Stimulated activated CD8-positive, alpha-beta memory T cell treated with anti-CD3 and anti-CD28 coated beads, Interleukin-12 subunit alpha, Interleukin-12 subunit beta, amount 100 ng/mL, for 24 hours (primary cell): Measurements from ENCODE around the gene DAAM1.
A peak's percentile ranks its signal among the peaks of the same experiment; 100 is the strongest.

Experiments used
- DNase-seq: peaks from one replicate; pipeline ENCODE4 v3.0.0-alpha.2; 2020; ENCODE audit errors: extremely low read depth

The DAAM1 gene

GRCh38 chr14:59187802-59188460 lies 536 bp upstream of the DAAM1 start:
- DNase-seq: peak; percentile 3

GRCh38 chr14:59189091-59189785 lies 771 bp downstream of the DAAM1 start:
- DNase-seq: no peak

DNA sequence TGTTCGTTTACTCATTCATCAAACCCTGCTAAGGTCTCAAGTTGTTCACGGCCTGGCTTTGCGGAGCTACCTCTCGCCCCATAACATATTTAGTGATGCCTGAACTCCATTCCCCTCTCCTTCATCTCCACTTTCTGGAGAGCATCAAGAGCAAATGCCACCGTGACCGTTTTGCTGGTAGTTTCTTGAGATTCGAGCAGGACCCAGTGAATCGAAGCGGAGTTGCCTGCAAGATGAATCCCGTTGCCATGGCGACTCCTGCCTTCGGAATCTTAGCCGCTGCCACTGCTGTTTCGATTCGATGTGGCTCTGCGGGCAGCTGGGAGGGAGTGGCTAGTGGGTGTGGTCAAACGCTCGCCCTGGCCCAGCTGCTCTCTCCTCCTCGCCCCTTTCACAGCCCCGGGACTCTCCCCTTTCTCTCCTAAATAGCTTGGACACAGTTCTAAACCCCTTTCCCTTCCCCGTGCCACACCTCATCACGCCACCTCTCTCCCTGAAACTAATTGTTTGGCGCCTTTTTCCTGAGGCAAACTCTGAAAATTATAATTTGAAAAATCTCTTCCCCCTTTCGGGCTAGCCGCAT lies 1.4 kb downstream of the DAAM1 start:
- DNase-seq: peak; percentile 40

- no peak for DNase-seq
Observed at GRCh38 chr14:59190372-59190771, 1.9 kb downstream of the DAAM1 start.

DNA sequence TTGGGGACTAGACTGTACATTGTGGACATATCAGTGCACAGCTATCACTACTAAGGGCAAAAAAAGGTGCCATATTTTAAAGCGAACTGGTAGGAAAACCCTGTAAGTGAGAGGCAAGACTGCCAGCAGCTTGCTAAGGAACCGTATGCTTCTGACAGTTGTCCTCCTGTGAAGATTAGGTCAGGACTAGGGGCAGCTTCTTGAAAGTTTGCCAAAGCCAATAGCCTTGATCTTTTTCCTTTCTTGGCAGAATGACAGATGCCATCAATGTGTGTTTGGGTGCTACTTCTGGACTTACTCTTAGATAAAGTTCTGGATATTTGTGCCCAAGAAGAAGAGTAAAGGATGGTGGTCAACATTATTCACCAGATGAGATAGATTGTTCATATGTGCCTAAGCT lies 7.4 kb downstream of the DAAM1 start:
- DNase-seq: no peak

DNA sequence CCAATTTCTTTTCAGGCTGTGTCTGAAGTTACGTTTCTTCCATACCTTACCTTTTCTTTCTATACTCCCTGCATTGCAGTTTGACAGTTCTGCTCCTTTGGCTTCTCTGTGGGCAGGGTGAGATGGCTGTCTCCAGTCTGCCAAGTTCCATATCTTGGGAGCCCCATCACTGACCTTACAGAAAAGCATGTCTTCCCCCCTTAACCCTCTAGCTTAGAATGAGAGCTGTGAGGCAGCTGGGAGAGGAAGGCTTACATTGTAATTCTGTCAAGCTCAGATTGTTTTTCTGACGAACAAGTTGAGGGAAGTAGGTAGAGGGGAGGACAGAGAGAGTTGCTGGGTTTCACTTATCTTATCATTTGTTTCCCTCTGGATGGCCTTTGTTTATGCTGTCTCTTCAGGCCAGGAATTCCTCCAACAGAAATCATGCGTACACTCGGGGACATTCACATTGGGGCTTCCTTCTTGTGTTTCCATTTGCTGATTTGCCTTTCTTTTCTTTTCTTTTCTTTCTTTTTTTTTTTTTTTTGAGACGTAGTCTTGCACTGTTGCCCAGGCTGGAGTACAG lies 9.3 kb downstream of the DAAM1 start:
- DNase-seq: no peak

DNA sequence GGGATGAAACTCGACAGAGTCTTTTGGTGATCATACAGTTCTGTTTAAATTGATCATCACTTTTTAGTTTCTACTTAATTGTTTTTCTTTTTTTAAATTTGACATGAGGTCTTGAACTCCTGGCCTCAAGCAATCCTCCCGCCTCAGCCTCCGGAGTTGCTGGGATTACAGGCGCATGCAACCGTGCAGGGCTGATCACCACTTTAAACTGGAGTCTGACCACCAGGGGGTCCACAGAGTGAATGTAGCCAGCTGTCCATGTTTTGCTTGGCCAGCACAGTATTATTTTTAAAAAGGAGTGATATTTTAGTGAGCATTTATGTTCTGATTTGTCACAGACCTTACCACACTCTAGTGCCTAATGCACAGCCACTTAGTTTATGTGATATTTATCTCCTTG lies 10.7 kb downstream of the DAAM1 start:
- DNase-seq: no peak

DNA sequence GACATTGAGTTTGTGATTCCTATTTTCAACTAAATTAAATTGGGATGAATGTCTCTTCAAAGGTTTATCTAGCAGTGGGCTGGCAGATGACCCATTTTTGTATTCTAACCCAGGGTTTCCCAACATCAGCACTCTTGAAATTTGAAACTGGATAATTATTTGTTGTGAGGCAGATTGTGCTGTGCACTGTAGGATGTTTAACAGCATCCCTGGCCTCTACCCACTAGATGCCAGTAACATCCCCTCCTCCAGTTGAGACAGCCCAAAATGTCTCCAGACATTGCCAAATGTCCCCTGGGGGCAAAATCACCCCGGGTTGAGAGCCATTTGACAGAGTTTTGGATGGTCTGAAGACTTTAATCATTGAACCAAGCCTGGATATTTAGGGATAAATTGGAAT lies 11.1 kb downstream of the DAAM1 start:
- no peak for DNase-seq

DNA sequence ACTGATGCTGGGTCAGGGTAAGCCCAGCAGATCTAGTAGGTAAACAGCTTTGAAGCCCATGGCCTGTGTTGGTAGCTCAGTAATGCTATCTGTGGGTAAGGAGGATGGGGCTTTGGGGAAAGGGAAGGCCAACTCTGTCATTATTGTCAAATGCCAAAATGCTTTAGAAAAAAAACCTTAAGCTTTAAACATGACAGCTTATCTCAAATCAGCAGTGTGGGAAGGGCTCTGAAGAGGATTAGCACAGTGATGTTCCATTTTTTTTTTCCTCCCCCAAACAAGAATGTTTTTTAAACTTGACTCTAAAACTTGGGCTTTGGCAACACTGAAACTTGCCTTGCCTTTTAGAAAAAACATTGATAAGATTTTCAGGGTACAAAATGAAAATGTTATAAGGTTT lies 11.7 kb downstream of the DAAM1 start:
- DNase-seq: no peak

GRCh38 chr14:59202031-59202430 lies 13.6 kb downstream of the DAAM1 start:
- no peak for DNase-seq

DNA sequence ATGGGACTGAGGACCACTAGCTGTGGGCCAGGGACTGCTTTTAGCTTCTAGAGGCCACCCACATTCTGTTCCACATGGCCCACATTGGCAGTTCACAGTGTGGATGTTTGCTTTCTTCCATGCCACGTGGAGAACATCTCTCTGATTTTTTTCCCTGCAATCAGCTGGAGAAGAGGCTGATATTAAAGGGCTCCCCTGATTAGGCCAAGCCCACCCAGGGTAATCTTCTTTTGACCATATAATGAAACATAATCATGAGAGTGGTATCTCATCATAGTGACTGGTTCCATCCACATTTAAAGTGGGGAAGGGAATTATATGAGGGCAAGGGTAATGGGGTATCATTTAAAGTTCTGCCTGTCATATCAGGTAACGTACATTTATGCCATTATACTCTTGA lies 15.8 kb downstream of the DAAM1 start:
- no peak for DNase-seq

DNA sequence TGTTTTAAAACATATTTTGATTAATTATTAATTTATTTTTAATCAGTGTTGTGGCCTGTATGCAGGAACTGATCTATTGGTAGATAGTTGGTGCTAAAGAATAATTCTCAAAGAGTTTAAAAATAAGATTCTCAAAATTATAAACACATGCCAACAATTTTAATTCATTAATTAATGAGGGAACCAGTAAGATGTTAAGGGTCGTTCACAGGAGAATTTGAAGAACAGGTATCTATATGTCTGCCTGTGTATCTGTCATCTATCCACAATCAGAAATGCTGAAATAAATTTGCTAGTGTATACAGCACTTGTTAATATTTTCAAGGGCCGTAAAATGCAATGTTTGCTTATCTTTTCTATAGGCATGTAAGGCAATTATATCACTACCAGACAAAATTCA lies 18.4 kb downstream of the DAAM1 start:
- no peak for DNase-seq

DNA sequence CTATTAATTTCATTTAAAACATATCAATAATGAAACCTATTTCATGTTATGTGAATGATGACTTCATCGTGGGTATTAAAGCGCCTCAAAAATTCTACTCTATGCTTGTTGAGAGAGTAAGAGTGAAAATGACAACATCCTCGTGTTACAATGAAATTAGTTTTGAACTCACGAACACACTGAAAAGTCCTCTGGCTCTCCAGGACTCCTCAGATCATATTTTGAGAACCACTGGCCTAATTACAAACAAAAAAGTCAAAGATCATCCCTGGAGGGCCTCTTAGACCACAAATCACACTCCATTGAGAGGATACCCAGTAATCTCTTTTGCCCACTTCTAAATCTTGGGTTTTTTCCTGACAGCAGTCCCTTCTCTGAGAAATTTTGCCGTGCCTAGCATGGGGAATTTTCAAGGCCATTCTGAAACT lies 19.1 kb downstream of the DAAM1 start:
- no peak for DNase-seq

DNA sequence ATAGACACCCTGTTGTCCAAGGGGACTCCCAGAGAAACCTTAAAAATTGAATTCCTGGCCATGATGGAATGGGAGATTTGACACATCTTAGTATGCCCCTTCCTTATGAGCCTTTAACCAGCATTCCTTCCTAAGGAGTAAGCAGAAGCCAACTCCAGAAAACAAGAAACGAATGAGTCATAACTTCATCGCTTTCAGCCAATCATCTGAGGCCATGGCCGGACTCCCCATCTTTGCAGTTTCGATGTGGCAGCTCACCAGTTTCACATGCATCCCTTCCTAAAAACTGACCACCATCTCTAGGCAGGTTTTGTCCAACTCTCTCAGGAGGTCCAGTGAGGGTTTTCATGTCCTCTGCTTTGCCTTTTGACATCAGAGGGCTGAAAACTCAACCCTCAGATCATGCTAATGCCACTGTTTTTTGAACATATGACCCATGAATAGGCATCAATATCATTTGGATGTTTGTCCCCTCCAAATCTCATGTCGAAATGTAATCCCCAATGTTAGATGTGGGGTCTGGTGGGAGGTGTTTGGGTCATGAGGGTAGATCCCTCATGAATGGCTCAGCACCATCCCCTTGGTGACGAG lies 19.9 kb downstream of the DAAM1 start:
- DNase-seq: no peak

DNA sequence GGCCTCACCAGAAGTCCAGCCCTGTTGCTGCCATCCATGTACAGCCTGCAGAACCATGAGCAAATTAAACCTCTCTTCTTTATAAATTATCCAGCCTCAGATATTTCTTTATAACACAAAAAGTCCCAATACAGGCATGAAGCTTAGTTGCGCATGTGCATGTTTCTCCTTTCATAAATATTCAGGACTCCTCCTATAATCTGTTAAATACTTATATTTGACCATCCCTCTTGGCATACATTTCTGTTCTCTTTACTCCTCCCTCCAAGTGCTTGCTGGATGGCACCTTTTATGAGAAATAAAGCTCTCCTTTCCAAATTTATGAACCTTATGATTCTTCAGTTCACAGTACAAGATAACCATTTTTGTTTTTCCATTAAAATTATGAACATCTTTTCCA lies 20.5 kb downstream of the DAAM1 start:
- DNase-seq: no peak

DNA sequence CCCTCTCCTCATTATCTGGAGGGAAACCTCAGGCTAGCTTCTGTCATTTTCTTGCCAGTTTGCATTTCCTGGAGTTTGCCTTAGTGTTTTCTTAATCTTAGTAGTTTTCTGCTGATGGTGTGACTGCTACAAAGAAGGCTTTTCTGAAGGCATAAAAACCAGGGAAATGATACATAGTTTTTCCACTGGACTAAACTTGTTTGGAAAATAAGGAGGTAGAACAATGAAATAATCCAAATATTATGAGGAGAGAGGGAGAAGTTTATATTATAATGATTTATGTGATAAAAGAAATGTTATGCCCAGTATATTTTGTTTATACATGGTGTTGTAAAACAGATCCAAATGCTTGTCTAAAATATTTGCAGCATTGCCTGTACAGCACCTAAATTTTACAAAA lies 22.2 kb downstream of the DAAM1 start:
- no peak for DNase-seq

DNA sequence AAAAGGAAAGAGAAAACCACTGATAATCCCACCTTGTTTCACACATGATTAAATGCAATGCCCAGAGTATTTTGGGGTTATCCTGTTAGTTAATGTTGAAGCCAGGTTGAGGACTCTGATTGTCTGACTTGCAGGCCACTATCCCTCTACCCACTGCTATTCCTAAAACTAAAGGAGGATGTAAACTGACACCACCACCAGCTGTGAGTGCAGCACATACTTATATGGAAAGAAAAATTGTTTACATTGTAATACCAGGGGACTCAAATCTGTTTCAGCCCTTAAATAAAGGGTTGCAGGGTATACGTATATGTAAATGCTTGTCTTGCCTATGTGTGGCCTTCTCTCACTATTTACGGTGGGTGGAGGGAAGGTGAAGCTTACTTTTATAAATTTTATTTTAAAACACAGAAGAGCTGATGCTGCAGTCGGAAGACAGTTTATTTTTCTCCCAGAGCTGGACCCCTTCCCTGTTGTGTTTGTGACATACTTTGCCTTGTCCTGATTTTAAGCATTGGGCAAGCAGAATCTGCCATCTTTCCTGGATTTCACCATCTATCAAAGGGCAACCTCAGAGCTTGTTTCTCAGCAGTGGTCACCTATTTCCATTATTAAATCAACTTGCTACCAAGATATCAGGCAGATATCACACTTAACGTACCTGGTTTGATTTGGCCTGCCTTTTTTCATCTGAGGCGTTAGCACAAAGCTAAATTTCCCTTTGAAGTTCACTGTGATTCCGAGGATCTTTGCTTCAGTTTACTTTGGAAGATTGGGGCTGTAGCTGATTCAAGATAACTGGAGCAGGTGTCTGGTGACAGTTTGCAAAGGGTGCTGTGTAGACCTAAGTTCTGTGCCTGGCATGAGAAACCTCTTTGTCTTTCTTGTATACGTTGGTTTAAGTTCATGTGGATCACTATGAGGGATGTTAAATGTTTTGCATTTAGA lies 25.2 kb downstream of the DAAM1 start:
- no peak for DNase-seq

DNA sequence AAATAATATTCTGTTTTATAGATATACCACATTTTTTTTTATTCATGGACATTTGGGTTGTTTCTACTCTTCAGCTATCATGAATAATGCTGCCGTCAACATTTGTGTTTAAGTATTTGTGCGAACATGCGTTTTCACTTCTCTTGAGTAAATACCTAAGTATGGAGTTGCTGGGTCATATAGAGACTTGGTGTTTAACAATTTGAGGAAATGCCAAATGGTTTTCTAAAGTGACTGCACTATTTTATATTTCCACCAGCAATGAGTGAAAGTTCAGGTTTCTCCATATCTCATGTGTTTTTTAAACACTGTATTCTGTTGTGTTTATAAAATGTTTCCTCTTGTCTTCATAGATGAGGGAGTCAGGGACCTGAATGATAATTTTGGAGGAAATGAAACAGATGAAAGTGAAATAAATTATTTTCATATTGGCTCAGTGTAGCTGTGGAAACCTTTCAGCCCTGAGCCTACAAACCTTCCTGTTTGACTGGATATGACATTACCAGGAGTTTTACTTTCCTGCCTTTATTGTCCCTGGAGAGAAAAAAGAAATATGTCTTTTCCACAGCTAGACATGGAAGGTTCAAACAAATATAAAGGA lies 26.3 kb downstream of the DAAM1 start:
- DNase-seq: no peak

GRCh38 chr14:59215322-59215721 lies 26.9 kb downstream of the DAAM1 start:
- no peak for DNase-seq

DNA sequence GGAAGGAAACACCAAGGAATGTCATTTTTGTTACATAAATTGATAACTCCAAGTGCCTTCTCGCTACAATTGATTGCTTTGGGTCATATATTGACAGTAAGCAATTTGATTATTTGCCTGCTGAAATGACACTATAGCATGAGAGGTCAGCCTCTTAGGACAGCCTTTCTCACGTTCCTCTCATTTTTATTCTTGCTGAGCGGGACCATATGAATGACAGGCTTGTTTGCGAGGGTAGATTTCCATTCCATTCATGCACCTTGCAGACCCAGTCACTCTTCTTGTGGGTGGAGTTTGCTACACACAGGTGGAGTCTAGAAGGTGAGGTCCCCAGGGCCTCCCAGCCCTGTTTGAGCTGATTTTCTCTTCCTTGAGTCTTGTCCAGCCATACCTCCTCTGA lies 27.3 kb downstream of the DAAM1 start:
- DNase-seq: no peak

GRCh38 chr14:59217011-59217410 lies 28.5 kb downstream of the DAAM1 start:
- no peak for DNase-seq
